MG63 (cell line): ENCODE data around the gene PHACTR1. TPM values are rescaled to one million over a fixed set of nuclear protein-coding genes. Genes with fewer than 3 reads are reported as not detected.
"Not testable (repeated sequence)": the region's sequence is repeated elsewhere in the genome, so short reads cannot be mapped to it uniquely, and the experiment has no call there.

ENCODE experiments used
- DNase-seq: peaks from one replicate; pipeline ENCODE4 v3.0.0-alpha.2; 2020
- H3K27me3 ChIP-seq: fragments of 250-450 bp; sonication (Bioruptor Pico); 2 replicates; pipeline ENCODE4 v1.5.1; 2020; ENCODE audit warnings: mild to moderate bottlenecking, moderate library complexity
- H3K36me3 ChIP-seq: fragments of 250-450 bp; sonication (Bioruptor Pico); 2 replicates; pipeline ENCODE4 v1.5.1; 2020; ENCODE audit warnings: mild to moderate bottlenecking, moderate library complexity
- H3K4me3 ChIP-seq: fragments of 250-450 bp; sonication (Bioruptor Pico); 2 replicates; pipeline ENCODE4 v1.5.1; 2020; ENCODE audit warnings: mild to moderate bottlenecking, moderate library complexity
- H3K9me3 ChIP-seq: fragments of 250-450 bp; sonication (Bioruptor Pico); 2 replicates; pipeline ENCODE4 v1.5.1; 2020; ENCODE audit warnings: mild to moderate bottlenecking, moderate library complexity
- total RNA-seq: library from RNA; depleted of rRNA; stranded (reverse); fragments of >200 nt; shearing (Covaris generic); gene quantifications from 2 replicates; pipeline ENCODE4 v1.2.3, GENCODE V29; 2014; ENCODE audit warnings: low replicate concordance

The PHACTR1 gene
- total RNA-seq, 1 experiment from 2014 or later = 0.20 TPM

DNA sequence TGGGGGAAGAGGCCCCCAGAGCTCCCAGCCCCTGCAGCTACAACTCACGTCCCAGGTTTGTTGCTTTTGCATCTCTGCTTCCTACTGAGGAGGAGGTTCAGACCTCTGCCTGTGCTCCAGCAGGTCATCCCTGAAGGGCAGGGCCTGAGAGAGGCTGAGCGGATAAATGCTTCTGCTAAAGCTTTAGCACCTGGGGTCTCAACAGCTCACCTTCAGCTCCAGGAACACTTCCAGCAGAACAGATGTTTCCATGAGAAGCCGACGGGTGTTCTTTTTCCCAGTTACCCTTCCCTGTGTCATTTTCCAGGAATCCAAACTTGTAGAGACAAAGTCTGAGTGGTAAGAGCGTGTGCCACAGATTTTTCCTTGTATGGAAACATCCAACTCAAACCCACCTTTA is 403.0 kb downstream of the PHACTR1 start:
- no peak for DNase-seq
- Histone ChIP-seq H3K9me3 (no peaks in the 10 kb centered on the region), H3K27me3 (peaks cover 18% of the 10 kb centered on the region), H3K36me3 (no peaks in the 10 kb centered on the region), H3K4me3 (no peak overlapping the region)

DNA sequence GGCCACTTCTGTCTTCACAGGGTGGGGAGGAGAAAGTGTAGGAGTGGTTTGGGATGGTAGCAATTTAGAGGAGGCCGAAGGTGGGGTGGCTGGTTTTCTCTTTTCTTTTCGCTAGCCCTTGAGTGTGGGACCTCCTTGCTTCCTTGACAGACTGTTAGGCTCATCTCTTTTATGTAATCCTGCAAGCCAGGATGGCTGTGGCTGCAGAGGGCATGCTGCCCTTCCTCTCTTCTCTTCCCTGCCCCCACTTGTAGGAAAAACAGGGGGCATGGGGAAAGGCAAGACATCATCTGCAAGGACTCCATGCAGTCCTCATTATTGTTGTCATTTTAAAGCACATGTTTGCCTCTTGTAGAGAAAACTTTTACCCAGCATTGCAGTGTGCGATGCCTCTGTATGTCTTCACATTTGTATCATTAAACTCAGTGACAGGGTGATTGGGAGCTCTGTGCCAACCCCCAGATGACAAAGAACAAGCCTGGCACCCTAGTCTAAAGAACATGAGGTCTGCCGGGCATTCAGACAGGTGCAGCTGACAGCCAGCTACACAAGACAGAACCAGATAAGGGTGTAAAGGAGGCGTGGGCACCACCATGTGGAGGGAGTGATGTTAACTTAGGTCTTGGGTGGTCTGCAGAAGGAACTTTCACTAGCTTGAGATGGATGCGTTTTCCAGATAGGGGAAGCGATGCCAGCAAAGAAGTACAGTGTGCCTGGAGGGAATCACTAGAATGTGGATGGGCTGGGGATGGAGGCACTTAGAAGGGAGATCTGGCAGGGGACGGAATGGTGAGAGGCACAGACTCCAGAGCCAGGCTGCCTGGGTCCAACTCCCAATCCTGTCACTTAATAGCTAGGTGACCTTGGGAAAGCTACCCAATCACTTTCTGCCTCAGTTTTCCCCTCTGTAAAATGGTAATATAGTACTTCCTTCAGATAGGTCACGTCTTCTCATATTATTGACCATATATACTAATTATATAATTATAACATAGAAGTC is 404.2 kb downstream of the PHACTR1 start:
- H3K9me3 ChIP-seq = no peaks in the 10 kb centered on the region
- H3K36me3 ChIP-seq = no peaks in the 10 kb centered on the region
- no peak overlapping the region for H3K4me3 ChIP-seq
- no peak for DNase-seq
- peaks cover 15% of the 10 kb centered on the region for H3K27me3 ChIP-seq

DNA sequence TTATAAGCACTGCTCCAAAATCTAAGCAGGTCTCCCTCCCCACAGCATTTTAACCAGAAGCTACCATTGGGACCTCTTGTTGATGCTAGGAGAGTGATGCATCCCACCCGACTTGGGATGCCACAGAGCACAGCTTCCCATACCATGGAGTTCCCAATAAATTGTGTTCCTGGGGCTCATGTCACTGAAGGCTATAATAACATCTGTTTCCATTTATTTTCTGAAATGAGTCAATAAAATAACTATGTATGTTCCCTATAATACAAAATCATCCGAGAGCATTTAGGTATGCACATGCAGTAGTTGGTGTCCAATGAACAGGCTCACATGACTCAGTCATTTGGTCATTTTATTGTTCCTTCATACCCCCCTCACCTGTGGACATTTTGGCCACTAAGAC is 407.6 kb downstream of the PHACTR1 start:
- H3K4me3 ChIP-seq = no peak overlapping the region
- H3K27me3 ChIP-seq = peaks cover 11% of the 10 kb centered on the region
- H3K9me3 ChIP-seq = no peaks in the 10 kb centered on the region
- no peak for DNase-seq
- no peaks in the 10 kb centered on the region for H3K36me3 ChIP-seq

DNA sequence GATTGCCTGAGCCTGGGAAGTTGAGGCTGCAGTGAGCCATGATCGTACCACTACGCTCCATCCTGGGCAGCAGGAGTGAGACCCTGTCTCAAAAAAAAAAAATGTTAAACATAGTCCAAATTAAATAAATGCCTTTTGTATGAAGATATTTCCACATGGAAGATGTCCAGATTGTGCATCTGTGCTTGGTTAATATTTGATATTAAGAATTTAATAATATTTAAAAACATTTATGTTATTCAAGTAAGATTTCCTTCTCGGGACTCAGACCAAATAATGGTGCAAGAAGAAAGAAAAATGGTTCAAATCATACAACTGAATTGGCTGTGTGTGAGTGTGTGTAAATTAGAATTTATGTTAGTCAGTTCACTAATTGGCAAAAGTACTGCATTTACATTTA is 409.3 kb downstream of the PHACTR1 start:
- peaks cover 10% of the 10 kb centered on the region for H3K27me3 ChIP-seq
- H3K4me3 ChIP-seq = no peak overlapping the region
- no peaks in the 10 kb centered on the region for H3K9me3 ChIP-seq
- no peak for DNase-seq
- no peaks in the 10 kb centered on the region for H3K36me3 ChIP-seq

DNA sequence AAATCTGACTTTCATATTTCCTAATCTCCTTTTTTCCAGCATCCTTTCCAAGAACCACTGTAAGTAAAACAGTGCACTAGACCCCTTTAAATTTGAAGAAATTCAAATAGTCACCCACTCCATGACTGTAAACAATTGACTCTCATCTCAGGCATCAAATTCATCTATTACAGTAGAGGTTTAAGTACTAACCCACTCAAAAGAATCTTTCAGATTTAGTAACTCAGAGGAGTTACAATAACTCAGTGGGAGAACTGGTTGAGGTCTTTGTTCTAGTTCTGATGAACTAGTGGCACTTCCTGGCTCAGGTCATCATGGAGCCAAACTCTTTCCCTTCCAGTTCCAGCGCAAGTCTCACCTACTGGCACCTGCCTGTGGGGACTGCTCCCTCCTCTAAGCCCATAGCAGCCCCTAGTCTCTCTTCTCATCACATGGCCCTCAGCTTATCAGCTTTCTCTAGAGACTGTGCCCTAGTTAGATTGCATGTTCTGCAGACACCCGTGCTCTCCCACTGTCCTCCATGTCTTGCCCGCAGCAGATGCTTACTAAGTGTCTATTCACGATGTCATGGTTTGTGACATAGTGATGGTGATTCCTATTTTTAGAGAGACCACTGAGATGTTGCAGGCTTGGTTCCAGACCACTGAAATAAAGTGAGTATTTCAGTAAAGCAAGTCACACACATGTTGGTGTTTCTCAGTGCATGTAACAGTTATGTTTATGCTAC is 415.5 kb downstream of the PHACTR1 start:
- DNase-seq = no peak
- H3K9me3 ChIP-seq = no peaks in the 10 kb centered on the region
- no peak overlapping the region for H3K4me3 ChIP-seq
- H3K27me3 ChIP-seq = peaks cover 14% of the 10 kb centered on the region
- no peaks in the 10 kb centered on the region for H3K36me3 ChIP-seq

DNA sequence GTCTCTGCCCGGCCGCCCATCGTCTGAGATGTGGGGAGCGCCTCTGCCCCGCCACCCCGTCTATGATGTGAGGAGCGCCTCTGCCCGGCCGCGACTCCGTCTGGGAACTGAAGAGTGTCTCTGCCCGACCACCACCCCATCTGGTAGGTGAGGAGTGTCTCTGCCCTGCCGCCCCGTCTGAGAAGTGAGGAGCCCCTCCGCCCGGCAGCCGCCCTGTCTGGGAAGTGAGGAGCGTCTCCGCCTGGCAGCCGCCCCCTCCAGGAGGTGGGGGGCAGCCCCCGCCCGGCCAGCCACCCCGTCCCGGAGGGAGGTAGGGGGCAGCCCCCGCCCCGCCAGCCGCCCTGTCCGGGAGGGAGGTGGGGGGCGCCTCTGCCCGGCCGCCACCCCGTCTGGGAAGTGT is 417.3 kb downstream of the PHACTR1 start:
- H3K36me3 ChIP-seq, DNase-seq, H3K4me3 ChIP-seq, H3K9me3 ChIP-seq: not testable (repeated sequence)
- H3K27me3 ChIP-seq = peaks cover 14% of the 10 kb centered on the region

DNA sequence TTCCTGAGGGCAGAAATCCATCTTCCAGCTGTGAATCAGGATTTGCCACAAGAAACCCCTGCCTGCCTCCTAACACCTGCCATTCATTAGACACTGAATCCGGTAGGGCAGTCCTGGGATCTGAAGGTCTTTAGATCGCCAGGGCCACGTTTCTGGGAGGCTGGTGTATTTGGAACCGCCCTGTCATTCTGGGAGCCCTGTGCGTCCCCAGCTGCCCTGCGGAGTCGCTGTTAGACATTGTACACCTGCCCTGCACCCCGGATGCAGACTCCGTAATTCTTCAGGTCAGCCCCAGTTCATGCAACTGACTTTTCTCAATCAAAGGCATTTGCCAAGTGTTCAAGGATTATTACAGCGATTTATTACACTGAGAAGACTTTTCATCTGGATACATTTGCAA is 418.6 kb downstream of the PHACTR1 start:
- no peak overlapping the region for H3K4me3 ChIP-seq

DNA sequence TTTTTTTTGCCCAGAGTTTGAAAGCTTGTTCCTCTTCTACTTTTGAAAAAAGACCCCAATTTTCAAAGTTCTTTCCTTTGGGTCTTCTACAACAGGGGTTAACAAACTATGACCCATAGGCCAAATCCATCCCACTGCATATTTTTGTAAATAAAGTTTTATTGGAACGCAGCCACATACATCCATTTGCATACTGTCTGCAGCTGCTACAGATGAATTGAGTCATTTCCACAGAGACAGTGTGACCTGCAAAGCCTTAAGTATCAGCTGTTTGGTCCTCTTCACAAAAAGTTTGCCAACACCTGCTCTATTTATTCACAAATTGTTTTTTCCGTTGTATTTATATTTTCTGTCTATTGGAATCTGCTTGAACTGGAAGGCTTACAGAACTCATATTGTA is 422.6 kb downstream of the PHACTR1 start:
- Histone ChIP-seq H3K9me3 (no peaks in the 10 kb centered on the region), H3K27me3 (peaks cover 8% of the 10 kb centered on the region), H3K36me3 (no peaks in the 10 kb centered on the region), H3K4me3 (no peak overlapping the region)
- DNase-seq = no peak

More for the DNA sequence above, 418.6 kb downstream of the PHACTR1 start:
- H3K27me3 ChIP-seq = peaks cover 14% of the 10 kb centered on the region
- H3K36me3 ChIP-seq = no peaks in the 10 kb centered on the region
- no peak for DNase-seq
- H3K9me3 ChIP-seq = no peaks in the 10 kb centered on the region

DNA sequence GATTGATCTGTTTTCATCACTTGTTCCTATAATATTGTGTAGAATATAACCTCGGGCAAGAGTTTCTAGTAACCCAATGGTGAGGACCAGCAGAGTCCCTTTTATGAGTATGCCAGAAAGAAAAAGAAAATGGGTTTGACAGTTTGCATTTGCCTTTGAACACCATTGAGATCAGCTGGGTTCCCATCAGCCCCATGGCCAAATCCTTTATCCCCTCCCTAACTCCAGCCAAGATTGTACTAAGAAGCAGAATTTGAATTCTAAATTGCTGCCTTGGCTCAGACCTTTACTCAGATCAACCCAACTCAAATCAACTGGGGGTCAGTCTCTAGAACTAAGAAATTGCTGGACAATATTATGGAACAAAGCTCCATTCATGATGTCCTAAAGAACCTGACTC is 424.4 kb downstream of the PHACTR1 start:
- no peaks in the 10 kb centered on the region for H3K9me3 ChIP-seq
- peaks cover 8% of the 10 kb centered on the region for H3K27me3 ChIP-seq
- H3K4me3 ChIP-seq = no peak overlapping the region
- no peaks in the 10 kb centered on the region for H3K36me3 ChIP-seq
- DNase-seq = no peak

DNA sequence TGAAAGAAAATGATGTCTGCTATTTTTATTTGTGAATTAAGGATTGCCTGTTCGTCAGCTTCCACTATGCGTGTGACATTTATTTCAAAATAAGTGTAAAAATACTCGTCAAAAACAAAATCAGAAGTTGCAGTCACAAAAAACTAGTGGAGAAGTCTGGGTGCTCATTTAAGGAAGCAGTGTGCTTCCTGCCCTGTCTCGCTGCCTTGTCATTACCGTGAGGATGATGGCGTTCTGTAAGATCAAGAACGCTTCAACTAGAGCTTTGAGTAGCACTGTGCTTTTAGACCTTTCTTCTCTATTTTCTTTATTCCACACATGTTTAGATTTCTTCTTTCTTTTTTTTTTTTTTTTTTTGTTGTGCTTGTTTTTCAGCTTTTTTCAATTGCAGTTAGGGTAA is 424.8 kb downstream of the PHACTR1 start:
- no peaks in the 10 kb centered on the region for H3K36me3 ChIP-seq
- H3K27me3 ChIP-seq = peaks cover 5% of the 10 kb centered on the region

DNA sequence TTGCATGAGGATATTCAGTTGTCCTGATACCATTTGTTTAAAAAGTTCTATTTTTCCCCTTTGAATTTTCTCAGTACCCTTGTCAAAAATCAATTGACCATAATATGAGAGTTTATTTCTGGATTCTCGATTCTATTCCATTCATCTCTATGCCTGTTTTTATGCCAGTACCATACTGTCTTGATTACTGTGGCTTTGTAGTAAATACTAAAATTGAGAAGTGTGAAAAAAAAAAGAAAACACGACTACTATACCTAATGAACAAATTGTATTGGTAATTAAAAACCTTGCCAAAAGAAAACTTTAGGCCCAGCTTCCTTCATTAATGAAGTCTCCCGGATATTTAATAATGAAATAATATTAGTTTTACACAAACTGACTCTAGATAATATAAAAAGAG is 426.0 kb downstream of the PHACTR1 start:
- Histone ChIP-seq H3K27me3 (peaks cover 3% of the 10 kb centered on the region; the same call in 1 of the 2 replicates), H3K36me3 (no peaks in the 10 kb centered on the region), H3K9me3 (no peaks in the 10 kb centered on the region), H3K4me3 (no peak overlapping the region)
- DNase-seq = no peak

More for the DNA sequence above, 424.8 kb downstream of the PHACTR1 start:
- H3K9me3 ChIP-seq = no peaks in the 10 kb centered on the region
- no peak for DNase-seq
- H3K4me3 ChIP-seq = no peak overlapping the region

DNA sequence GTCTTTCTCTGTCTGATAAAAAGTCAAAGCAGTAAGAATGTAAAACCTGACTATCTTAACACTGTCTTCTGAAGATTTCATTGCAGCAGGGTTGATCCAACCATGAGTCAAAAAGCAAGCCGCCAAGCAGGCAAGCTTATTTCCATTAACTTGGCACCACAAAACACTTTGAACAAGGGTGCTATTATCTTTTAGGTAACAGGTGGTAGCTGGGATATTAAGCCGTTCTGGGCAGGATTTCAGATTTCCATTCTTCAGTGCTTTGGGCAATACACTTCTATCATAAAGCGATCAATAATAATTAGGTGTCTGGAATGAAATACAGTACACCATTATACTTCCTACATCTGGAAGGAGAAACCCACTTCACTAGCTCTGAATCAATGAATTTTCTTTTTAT is 429.9 kb downstream of the PHACTR1 start:
- Histone ChIP-seq H3K9me3 (no peaks in the 10 kb centered on the region), H3K4me3 (no peak overlapping the region), H3K36me3 (no peaks in the 10 kb centered on the region), H3K27me3 (peaks cover 7% of the 10 kb centered on the region; the same call in 1 of the 2 replicates)
- DNase-seq = no peak

DNA sequence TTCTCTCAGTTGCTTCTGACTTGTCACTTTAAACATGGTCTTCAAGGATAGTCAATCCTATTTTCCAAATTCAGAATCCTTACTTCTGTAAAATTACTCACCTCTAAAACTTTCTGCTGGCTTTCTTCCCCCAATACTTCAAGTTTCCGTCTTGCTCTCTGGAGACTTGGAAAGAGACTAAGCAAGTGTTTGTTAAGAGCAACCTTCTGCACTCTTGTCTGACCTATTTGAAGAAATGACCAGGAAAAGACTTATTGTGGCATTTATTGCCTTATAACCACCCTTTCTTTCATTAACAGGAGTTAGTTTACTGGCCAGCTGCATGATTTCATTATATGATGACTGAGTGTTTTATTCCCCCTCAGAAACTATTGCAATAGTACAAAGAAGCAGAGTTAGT is 430.8 kb downstream of the PHACTR1 start:
- Histone ChIP-seq H3K9me3 (no peaks in the 10 kb centered on the region), H3K27me3 (peaks cover 7% of the 10 kb centered on the region; the same call in 1 of the 2 replicates), H3K36me3 (no peaks in the 10 kb centered on the region), H3K4me3 (no peak overlapping the region)
- DNase-seq = no peak

DNA sequence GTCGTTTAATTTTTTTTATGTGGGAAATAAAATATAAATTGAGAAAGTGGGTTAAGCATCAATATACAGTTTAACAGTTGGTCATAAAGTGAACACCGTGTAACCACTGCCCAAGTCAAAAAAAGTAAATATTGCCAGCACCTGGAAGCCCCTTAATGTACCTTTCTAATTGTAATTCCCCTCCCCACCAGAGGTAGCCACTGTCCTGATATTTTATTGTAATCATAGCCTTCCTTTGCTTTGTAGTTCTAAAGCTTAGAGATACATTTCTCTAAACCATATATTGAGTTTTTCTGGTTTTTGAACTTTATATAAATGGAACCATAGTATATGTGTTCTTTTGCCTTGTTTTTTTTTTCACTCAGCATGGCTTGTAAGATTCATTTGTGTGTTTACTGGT is 431.2 kb downstream of the PHACTR1 start:
- Histone ChIP-seq H3K9me3 (no peaks in the 10 kb centered on the region), H3K36me3 (no peaks in the 10 kb centered on the region), H3K4me3 (no peak overlapping the region), H3K27me3 (peaks cover 7% of the 10 kb centered on the region; the same call in 1 of the 2 replicates)
- DNase-seq = no peak

DNA sequence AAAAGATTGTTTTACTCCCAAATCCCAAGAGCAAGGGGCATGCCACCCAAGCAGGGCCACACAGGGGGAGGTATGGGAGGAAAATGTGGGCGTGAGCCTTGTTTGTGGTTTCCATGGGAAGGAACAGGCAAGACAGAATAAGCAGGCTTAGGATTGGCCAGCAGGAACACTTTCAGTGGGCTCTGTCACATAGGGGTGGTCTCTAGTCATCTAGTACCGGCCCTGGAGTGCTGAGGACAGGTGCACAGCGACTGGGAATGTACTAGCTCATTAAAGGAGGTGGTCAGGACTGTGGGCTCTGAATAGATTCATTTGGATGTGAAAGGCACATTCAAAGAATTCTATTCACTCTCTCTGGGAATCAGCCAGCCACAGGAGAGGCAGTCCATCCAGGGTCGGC is 436.2 kb downstream of the PHACTR1 start:
- Histone ChIP-seq H3K4me3 (no peak overlapping the region), H3K36me3 (no peaks in the 10 kb centered on the region), H3K9me3 (no peaks in the 10 kb centered on the region), H3K27me3 (0 out of 2 replicates have a peak, but pooled peaks cover 4% of the 10 kb centered on the region)
- no peak for DNase-seq

DNA sequence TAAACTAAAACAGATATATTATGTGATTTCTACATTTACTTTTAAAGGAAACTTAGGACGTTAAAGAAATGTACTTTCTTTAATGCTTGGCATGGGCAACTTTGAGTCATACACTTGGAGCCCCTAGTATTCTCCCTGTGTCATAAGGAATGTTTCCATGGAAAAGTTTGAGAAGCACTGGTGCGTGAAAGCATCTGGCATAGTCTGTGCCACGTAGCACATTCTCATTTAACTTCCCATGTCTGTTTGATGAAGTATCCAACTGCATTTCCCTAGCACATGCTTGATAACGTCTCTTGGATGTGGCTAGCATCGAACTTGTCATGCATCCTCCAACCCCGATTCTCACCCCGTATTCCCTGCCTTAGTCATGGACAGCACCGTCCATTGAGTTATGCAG is 439.8 kb downstream of the PHACTR1 start:
- Histone ChIP-seq H3K9me3 (peaks cover 2% of the 10 kb centered on the region; the same call in 1 of the 2 replicates), H3K27me3 (no peaks in the 10 kb centered on the region), H3K4me3 (no peak overlapping the region), H3K36me3 (no peaks in the 10 kb centered on the region)
- peak; percentile 79 for DNase-seq

DNA sequence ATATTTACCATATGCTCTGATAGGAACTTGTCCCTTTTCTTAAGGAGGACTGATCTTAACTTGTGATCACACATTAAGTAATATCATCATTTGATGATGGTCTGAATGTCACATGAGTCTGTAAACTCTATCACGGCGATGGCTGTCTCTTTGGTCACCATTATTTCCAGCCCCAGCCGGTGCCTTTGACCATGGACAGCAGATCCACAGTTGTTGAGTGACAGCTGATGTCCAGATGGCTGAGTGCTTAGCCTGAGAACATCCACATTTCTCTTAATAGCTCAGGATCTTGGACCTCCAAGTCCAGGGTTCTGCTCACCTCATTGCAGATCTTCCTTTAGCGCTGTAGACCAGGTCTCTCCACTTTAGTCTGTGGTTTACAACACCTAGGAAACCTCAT is 440.7 kb downstream of the PHACTR1 start:
- Histone ChIP-seq H3K27me3 (no peaks in the 10 kb centered on the region), H3K4me3 (no peak overlapping the region)
- no peak for DNase-seq

More for the DNA sequence above, 440.7 kb downstream of the PHACTR1 start:
- Histone ChIP-seq H3K9me3 (peaks cover 2% of the 10 kb centered on the region; the same call in 1 of the 2 replicates), H3K36me3 (no peaks in the 10 kb centered on the region)
